CD4-positive, alpha-beta T cell treated with Interleukin-6 at 100 ng/mL for 8 hours (primary cell): ENCODE measurements around the gene SNX30.

Source experiments
- DNase-seq: peaks from one replicate; pipeline ENCODE4 v3.0.0-alpha.2; 2020; ENCODE audit warnings: mixed read lengths, low spot score

Gene SNX30

DNA sequence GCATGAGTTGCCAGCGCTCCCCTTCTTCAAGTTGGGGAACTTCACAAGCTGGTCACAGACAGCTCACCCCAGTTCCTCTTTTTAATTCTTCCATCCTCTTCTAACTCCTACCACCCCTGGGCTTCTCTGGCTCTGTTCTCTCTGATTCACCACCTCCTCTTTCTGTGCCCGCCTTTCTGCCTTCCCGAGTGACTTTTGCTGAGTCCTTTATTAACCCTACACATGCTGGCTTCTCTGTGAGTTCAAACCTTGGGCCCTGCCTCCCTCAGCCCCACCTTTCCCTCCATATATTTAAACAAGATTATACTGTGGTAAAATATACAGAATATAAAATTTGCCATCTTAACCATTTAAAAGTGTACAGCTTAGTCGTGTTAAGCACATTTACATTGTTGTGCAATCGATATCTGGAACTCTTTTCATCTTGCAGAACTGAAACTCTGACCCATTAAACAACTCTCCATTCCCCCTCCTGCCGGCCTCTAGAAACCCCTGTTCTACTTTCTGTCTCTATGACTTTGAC lies 108.1 kb downstream of the SNX30 start:
- no peak for DNase-seq

DNA sequence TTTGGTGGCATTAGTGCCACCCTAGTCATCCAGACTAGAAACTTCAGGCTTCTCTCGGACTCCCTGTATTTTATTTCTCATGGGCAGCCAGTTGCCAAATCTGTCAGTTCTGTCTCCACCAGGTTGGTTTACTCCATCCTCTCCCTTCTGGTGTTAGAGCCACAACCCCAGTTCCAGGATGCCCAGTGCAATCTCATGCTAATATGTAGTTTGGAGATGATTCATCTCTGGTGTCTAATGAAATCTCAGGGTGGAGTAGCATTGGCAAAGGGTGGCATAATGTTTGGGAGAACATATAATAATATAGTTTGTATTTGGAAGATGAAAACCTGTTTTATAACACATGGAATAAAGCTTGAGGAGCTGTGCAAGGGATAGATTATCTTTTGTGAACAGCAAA lies 109.9 kb downstream of the SNX30 start:
- DNase-seq: no peak

DNA sequence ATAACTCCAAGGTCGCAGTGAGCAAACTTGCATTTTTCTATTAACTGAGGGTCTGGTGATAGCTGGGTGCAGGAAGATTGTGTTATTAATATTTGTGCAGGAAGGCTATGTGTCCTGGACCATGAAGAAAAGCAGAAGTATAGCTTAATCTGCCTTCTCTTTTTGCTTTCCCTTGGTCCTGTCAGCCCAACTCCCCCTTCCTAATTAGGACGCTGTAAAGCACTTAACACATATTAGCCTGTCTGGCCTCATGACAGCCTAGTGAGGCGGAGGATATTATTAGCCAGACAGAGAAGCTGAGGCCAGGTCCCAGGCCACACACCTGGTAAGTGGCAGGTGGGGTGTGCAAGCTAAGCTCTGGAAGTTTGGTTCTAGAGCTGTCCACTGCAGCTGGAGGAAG lies 110.6 kb downstream of the SNX30 start:
- no peak for DNase-seq

DNA sequence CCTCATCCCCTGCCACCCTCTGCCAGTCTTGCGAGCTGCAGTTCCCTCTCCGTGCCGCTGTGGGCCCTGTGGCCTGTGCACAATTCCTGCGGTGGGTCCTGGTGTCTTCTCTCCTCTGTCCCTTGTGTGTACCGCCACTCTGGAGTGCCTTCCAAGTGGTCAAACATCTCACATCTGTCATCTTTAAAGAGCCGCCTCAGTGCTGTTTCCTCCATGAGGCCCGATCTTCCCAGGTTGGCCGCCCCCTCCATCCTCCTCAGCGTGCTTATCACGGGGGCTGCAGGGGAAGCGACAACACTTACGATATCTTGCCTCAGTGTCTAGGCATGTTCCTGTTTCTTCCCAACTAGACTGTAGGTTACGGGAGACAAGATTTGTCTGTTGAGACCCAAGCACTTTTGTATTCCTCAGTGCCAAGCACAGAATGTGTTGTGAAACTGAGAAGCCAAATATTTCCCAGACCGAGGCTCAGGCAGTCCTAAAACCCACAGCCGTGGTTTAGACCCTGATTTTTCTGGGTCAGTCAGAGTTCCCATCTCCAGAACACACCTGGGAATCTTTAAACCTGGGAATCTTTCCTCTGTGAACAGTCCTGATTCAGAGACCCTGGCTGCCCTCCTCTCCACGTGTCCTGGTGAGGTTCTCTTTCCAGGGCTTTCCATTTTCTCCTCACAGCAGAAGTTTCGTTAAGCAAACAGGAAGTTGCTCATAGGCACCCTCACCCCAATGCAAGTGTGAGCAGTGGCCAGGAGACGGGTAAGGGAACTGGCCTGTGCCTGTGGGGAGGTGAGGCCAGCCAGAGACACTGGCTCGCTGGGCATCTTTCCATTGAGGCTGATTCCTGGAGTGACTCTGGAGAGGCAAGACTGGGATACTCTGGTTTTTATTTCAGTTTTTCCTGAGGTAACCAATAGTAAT lies 111.3 kb downstream of the SNX30 start:
- DNase-seq: no peak

DNA sequence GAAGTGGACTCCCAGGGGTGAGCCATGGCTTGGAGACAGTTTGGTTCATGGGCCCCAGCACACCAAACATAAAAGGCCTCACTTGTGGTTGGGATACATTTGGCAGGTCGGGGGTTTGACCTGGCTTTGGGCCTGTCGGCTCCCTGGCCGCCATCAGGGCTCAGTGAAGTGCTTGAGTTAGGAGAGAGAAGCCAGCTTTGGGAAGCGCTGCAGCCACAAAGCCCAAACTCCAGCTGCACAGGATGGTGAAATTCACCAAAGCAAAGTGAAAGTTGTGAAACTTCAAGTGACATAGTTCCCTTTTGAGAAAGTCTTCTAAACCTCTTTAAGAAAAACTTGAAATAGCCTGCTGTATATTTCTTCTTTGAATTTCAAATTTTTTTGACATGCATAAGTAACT lies 112.7 kb downstream of the SNX30 start:
- DNase-seq: no peak

DNA sequence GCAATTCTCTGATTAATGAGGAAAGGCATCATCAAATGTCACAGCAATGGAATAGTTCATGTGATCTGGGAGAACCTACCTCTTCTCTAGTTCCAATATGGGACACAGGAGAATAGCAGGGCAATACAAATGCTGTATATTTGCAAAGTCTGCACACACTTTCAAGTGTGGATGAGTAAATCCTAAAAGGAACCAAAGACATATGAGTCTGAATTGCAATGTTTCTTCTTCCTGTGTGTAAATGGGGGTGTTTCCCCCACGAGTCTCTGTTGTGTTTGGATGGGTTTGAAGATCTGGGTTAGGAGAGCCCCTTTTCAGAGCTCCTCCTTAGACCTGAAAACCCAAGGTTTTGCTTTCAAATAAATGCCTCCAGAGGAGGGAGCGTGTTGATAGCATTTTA lies 113.2 kb downstream of the SNX30 start:
- no peak for DNase-seq

DNA sequence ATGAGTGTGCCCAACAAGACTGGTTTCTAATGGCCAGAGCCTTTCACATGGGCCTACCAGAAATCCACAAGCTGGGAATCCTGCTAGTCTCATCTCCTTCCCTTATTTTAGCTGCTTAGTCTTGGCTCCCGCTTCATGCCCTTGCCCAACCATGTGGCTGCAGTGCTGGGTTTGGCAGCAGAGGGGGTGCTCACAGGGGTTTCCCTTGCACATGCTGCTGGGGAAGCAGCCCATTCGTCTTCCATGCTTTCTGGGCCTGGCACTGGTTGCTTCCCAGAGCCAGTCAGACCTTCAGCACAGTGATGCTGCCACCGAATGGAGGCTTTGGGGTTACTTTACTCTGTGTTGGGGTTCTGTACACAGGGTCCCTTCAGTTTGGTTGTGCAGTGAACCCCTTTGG lies 113.8 kb downstream of the SNX30 start:
- DNase-seq: no peak

DNA sequence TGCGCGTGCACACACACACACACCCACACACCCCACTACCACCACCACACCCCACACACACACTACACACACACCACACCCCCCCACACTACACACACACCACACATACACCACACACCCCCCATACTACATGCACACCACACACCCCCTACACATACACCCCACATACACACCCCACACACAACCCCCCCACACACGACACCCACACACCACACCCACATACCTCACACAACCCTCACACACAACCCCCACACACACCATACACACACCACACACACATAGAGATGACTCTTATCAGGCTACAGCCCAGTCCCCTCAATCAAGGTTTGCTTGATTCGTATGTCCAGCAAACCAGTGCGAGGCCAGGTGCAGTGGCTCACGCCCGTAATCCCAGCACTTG lies 114.4 kb downstream of the SNX30 start:
- no peak for DNase-seq

DNA sequence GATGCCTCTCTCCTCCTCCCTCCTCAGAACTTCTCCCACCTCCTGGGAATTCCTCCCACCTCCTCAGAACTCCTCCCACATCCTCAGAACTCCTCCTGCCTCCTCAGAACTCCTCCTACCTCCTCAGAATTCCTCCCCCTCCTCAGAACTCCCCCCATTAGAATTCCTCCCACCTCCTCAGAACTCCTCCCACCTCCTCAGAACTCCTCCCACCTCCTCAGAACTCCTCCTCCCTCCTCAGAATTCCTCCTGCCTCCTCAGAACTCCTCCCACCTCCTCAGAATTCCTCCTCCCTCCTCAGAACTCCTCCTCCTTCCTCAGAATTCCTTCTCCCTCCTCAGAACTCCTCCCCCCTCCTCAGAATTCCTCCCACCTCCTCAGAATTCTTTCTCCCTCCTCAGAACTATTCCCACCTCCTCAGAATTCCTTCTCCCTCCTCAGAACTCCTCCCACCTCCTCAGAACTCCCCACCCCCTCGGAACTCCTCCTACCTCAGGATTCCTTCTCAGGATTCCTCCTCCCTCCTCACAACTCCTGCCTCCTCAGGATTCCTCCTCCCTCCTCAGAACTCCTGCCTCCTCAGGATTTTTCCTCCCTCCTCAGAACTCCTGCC lies 116.2 kb downstream of the SNX30 start:
- no peak for DNase-seq

DNA sequence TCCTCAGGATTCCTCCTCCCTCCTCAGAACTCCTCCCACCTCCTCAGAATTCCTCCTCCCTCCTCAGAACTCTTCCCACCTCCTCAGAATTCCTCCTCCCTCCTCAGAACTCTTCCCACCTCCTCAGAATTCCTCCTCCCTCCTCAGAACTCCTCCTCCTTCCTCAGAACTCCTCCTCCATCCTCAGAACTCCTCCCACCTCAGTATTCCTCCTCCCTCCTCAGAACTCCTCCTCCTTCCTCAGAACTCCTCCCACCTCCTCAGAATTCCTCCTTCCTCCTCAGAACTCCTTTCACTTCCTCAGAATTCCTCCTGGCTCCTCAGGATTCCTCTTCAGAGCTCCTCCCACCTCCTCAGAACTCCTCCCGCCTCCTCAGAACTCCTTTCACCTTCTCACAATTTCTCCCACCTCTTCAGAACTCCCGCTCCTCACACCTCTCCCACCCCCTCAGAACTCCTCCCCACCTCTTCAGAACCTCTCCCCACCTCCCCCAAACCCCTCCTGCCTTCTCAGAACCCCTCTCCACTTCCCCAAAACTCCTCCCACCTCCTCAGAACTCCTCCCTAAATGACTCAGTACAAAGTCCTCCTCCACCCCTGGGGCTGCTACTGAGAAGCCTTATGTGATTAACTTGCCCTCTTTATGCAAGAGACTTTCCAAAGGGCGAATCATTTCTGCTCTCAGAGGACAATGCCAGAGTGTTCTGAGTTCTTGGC lies 116.9 kb downstream of the SNX30 start:
- DNase-seq: no peak

DNA sequence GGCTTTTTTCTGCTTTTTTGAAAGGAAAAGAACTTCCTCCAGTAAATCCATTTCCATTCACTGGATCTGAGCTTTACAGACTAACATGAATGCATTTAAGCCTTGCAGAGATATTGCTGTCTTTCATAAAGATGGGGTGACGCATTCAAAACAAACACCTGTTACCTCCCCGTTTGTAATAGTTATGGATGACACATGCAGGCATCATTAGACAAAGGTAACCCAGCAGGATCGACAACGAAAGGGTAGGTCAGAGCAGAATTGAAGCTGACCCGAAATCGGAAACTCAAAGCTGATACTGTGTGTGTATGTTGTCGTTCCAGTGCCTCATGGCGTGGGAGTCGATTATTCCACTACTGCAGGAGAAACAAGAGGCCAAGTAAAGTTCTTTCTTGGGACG lies 117.9 kb downstream of the SNX30 start:
- DNase-seq: no peak

DNA sequence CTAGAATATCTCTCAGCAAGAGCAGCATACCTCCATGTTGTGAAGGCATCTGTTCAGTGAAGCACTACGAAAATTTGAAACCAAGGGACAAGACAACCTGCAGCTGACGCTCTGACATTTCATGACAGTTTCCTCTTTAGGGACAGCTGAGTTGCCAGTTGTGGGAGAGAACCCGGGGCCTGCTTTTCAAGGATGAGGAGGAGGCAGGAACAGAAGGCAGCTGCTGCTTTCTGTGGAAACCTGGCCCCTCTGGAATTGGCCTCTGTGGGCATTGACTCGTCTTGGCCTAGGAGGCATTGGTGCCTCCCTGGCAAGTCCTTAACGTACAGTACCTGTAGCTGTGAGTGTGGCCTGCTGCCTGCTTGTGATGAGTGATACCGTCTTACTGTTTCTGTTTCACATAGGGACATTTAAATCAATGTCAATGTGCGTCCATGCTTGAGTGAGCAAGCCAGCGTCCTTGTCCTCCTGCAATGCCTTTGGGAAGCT lies 118.5 kb downstream of the SNX30 start:
- no peak for DNase-seq

DNA sequence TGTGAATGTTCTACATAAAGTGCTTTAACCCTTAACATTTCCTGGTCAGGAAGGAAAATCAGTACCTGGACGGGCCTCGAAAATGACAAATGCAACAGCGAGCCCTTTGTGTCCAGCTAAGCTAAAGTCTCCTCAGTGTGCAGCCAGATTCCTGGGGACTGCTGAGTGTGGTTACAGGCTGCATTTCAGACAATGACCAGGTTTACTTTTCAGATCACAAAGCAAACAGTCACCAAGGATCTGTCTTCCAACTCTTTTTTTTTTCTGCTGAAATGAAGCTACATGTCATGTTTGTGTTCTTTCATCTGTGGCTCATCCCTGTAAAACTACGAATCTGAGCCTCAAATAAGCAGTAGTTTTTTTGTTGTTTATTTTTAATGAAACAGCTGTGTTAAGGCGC lies 119.4 kb downstream of the SNX30 start:
- DNase-seq: no peak

DNA sequence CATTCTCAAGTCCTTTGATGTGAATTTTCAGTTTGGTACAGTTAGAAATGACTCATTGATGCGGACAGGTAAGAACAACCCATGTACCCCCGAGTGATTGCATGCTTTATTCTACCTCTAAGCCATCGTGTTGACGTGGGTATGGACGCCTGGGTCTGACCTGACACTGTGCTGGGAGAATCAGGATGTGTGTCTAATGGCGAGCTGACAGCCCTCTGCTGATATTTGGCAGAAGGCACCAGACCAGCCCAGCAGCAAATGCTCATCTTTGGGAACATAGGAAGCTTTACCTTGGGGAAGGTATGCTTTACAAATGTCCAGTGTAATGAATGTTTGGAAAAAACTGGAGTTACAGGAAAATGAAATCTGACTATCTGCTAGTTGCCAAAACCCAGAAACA lies 120.0 kb downstream of the SNX30 start:
- no peak for DNase-seq

DNA sequence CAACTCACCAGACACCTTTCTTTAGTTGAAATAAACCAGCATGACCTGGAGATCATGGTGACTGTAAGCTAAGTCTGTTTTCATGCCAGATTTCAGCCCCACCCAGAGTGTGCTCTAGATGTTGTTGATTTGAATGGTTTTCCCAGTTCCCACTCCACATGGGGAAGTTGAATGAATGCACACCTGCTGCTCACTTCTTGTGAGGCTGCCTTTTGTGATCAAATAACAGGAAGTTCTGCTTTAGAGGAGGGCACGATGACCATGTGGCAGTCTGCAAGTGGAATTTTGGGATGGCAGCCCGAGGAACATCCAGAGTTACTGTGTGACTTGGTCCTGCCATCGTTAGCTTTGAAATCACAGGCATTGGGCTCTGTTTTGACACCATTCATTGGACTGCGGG lies 121.5 kb downstream of the SNX30 start:
- DNase-seq: no peak

DNA sequence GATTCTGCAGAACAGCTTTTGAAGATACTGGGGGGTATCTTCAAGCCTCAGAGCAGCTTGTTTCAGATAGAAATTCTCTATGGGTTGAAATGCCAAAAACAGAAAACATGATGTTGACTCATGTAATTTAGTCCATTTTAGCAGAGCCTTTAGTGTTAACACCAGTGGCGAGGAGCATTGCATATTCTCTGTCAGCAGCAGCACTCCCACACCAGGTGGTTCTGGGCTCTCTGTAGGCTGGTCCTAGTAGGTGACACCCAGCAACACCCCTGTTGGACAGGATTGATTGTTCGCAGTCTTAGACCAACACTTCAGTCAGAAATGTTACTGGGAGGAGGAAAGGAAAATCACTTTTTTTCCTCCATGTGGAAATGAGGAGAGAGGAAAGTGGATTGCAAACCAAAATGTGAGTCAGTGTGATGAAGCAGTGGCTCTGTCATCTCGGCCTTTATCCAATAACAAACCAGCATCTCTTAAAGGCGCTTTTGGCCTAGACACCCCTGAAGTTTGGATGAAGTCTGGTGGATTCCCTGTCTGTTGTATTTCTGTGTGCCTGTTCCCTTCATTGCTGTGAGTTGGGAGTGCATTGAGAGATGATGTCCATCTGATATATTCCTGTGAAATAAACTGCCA lies 123.3 kb downstream of the SNX30 start:
- no peak for DNase-seq

DNA sequence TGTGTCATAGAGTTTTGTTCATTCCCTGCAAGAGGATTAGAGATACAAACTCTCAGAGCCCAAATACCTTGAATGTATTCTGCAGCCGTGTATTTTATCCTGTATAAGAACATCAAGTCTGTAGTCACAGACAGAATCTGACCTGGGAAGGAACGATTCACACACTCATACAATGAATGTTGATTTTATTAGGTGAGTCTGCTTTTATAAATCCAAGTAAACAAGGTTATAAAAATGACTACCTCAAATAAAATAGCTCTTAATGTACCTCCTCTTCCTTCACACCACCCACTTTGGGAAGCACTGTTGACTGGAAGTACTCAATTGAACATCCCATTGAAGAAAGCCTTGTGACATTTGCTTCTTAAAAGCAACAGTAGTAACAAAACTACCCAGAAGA lies 128.2 kb downstream of the SNX30 start:
- no peak for DNase-seq

DNA sequence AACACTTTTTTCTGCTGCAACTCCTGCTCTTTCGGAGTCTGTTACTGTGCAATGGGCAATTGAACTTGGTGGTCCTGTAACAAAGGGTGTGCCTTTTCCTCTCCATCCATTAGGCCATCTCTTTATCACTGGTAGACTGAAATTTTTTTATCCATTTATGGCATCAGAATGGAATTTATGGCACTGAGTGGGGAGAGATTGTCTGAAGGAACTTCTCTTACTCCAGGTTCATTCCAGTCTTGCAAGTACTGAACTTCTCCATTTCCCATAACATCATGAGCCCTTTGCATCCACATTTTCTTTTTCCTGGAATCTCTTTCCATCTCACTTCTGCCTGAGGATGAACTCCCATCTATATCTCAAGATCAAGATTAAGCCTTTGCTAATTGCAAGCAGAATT lies 130.1 kb downstream of the SNX30 start:
- no peak for DNase-seq

DNA sequence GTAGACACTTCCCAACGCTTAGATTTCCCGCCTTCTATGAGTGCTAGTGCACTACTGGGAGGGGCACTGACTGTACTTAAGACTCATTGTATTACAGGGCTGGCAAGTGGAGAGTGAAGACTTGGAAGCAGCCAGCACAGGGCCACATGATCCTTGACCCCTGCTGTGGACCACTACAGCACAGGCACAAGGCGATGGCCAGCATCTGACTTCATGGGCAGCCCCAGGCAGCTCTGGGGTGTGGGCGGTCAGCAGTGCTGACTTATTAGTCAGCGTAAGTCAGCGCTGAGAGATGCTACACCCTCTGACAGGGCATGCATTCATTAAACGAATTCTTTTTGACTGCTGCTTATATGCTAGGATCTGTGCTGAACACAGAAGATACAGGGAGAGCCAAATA lies 130.8 kb downstream of the SNX30 start:
- no peak for DNase-seq

DNA sequence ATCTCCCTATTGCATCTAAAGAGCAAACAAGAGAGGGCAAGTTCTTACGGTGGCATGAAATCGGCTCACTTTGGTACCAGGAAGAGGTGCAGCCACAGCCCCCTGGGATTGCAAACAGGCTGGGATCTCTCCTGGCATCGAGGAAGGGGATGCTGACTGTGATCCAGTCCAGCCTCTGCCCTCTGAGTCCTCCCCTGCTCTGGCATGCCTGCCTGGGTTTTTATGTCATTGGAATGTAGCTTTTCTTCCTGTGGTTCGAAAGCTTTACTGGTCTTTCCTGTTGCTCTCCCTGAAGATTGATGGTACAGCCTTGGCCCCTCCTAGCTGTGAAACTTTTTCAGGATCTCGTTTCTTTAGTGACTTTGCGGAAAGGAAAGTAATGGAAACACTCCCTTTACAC lies 133.5 kb downstream of the SNX30 start:
- DNase-seq: no peak

DNA sequence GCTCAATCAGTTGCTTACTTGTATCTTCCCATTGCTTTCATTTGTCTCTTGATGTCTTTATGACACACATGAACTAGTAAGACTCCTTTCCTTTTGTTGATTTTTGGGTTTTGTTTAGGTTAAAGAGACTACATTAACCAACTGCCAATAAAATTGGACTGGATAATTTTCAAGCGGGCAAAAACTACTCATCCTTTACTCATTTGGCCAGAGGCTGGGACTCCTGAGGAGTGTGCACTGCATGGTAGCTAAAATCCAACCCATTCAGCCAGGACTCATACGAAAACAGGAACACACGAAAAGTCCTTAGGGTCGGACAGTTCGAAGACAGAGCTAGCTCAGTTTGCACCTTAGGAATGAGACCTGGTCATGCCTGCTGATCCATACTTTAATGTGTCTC lies 134.2 kb downstream of the SNX30 start:
- DNase-seq: no peak

DNA sequence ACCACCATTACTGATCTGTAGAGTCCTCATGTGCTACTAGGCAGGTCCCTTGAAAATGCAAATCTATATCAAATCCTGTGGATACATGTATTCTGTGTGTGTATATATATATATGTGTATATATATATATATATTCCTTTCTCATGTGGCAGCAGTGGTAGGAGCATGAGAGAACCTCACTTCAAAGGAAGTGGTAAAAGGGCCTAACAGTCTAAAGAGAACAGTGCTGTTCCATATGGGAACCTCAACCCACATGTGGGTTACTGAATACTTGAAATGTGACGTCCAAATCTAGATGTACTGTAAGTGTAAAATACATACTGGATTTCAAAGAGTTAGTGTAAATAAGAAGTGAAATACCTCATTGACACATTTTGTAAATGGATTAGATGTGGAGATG lies 134.8 kb downstream of the SNX30 start:
- DNase-seq: no peak
